NCI-H2196 (cell line): Measurements from ENCODE around the gene PLS3.

Experiments used
- DNase-seq: peaks from one replicate; lab custom pipeline; 2025; ENCODE audit not compliant: unreplicated experiment; lab: John Stamatoyannopoulos, UW

PLS3 gene

DNA sequence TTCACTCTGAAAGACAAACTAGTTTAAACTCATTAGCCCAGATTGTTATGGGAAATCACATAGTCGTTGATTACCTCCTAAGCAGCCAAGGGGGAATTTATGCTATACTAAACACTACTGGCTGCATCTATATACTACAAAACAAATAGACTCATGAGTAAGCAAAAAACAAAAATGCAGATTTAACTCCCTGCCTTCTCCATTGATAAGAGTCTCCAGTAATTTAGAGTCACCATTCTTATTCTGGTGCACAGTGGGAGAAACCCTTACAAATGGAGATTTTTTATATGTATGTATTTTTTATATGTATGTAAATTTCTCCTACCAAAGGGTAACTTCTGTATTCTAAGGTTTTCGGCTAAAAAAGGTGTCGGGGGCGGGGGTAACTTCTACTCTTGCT lies 126.6 kb downstream of the PLS3 start:
- no peak for DNase-seq

DNA sequence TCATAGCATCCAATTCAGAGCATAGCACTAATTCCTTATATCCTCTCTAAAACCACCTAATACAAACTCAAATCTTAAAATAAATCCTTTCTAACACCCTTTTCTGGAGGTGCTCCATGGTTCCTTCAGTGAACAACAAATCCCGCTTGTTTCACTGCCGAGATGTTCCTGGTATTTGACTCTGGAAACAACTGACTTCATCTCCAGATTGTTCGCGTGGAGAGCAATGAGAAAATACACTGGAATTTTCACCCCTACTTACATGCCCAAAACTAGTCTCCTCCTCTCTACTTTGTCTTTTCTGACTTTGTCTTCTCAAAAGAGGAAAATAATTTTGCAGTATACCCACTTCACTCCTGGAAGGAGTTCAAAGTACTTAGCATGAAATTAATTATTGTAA lies 129.0 kb downstream of the PLS3 start:
- DNase-seq = no peak

DNA sequence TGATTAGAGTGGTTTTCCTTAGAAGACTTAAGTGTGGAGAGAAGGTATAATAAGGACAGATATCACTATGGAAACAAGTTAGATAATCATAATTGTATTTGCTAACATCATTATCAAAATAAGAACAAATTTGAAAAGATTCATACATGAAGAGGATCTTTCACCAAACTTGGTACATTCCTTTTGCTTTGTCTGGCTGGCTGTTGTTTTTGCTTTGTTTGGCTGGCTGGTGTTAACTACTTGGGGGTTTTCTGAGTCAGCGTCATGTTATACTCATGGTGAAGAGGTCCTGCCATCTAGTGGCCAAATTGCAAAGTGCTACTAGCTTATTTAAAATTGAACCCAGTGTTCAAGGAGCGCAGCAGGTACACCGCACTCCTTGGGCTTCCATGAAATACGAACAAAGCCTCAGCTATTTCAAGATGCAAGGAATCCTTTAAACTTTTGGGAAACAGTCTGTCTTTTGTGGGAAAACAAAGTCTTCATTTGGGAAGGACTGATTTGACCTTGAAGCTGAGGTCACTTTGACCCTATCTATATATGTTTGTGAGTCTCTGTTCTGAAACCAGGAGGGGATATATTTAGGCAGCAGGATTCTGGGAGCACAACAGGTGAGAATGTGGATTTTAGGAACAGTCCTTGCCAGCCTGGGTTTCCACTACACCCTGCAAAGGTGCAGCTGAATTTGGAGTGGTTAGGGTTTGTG lies 129.7 kb downstream of the PLS3 start:
- peak; percentile 57 for DNase-seq

DNA sequence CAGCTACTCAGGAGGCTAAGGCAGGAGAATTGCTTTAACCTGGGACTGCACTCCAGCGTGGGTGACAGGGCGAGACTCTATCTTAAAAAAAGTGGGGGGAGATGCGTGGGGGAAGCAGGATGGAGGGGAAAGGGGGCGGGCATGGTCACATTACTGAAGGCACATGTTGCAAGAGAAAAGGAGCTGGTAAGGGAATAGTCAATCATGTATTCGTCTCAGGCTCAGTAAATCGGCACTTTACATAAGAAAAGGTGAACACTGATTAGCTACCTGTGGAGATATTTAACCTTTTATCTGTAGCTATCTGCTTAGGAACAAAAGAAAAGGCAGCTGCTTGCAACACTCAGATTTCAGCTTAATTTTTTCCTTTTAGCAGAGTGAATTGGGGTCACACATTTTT lies 132.5 kb downstream of the PLS3 start:
- no peak for DNase-seq

DNA sequence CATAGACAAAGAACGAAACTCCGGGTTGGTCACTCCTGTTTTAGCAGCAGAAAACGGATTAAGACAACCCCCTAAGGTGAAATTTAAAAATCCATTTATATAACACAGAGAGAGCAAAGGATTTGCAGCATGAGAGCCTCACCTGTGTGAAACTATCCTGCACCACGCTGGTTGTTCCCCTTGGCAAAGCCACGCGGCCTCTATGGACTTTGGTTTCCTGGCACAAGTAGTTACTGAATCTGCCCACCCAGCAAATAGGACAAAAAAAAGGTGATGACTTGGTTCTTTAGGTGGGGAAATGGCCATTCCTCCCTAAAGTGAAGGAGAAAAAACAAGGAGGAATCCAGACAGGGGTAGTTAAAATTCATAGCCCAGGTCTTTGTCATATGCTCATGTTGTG lies 133.1 kb downstream of the PLS3 start:
- DNase-seq = no peak

DNA sequence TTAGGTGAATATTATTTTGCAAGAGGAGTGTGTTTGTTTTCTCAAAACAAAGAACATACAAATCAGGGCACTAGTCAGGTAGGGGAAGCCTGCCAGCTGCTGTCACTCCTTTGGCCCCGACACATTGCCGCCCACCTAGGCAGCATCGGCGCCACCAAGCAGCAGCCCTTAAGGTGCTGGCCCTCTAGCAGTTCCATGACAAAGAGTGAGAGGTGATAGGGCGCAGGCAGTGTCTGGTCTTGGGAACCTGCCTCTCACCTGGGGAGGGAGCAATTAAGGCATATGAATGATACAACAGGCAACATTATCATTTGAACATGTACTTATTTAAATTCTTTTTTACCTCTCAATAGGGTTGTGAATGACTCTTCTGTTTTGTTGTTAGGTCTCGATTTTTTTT lies 135.1 kb downstream of the PLS3 start:
- no peak for DNase-seq

DNA sequence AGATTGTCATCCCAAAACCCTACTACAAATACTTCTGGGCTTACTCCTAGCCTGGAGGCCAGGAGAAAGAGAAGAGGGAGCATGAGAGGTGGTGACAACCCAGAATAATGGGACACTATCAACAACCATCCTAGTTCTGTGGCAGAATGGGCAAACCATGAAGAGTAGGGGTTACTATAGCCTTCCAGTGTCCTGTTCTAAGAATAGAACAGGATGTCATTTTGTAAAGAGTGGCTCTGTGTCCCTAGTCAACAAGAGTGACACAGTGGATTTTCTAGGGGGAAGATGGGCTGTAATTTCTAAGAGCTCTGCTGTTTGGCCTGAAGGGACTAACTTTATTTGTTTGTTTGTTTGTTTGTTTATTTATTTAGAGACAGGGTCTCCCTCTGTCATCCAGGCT lies 136.0 kb downstream of the PLS3 start:
- no peak for DNase-seq

DNA sequence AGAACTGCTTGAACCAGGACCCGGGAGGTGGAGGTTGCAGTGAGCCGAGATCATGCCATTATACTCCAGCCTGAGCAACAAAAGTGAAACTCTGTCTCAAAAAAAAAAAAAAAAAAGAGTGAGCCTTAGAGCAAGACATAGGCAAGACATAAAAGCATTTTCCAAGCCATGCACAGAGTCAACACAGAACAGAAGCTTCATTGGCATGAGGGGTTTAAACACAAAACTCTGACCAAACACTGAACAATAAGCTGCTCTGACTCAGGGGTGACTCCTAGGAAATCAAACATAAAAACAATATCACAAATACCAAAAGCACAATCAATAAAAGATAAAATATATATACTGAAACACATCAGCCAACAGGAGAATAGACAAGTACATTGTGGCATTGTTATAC lies 136.8 kb downstream of the PLS3 start:
- DNase-seq = no peak
